HUDEP-2 (cell line): ENCODE measurements around the gene MLXIPL.
"Not testable (repeated sequence)": the region's sequence is repeated elsewhere in the genome, so short reads cannot be mapped to it uniquely, and the experiment has no call there.

Source experiments
- DNase-seq, 76 experiments: peaks; one replicate each; lab custom pipeline; 2025; ENCODE audit not compliant: unreplicated experiment in 76 of 76; lab: John Stamatoyannopoulos, UW

Gene MLXIPL

DNA sequence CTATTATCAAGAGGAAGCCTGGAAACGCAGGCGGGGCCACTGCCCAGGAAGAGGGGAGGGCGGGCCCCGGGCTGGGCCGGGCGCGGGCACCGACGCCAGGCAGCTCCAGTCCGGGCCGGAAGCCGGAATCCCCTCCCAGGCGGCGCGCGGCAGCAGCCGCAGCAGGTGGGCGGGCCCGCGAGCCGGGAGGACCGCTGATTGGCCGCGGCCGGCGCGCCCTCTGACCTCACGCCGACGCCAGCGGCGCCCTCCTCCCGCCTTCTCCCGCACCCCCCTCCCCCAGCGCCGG lies 67.3 kb downstream of the MLXIPL start:
- DNase-seq: peak; percentile 16 to 95 (median 89)

DNA sequence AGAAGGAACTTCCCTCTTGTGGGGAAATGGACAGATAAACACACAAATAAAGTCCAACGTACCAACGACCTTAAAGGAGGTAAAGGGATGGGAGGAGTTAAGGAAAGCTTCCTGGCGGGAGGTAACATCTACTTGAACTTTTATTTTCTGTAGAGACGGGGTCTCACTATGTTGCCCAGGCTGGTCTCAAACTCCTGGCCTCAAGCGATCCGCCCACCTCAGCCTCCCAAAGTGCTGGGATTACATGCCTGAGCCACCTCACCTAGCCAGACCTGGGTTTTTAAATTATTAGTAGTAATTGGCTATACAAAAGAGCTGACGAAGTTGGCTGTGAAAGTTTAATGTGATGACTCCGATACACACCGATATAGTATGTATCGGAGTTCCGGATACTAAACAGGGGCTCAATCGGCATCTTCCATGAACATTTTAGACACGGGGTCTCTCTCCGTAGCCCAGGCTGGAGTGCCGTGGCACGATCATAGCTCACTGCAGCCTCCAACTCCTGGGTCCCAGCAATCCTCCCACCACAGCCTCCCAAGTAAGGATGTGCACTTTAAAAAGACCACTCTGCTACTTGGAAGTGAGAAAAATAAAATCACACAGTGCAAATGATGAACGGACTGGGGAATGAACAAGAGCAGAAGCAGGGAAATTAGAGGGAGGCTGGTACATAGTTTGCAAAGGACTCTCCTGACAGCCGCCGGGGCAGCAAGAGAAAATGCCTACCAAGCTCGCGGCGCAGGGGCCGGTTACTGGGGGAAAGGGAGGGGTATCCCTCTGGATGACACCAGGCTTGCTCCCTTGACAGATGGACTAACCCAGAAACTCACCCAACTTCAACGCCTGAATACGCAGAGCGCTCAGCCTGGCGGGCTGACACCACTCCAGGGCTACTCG lies 67.9 kb downstream of the MLXIPL start:
- no peak for DNase-seq

GRCh38 chr7:73555411-73555982 lies 68.8 kb downstream of the MLXIPL start:
- no peak for DNase-seq

DNA sequence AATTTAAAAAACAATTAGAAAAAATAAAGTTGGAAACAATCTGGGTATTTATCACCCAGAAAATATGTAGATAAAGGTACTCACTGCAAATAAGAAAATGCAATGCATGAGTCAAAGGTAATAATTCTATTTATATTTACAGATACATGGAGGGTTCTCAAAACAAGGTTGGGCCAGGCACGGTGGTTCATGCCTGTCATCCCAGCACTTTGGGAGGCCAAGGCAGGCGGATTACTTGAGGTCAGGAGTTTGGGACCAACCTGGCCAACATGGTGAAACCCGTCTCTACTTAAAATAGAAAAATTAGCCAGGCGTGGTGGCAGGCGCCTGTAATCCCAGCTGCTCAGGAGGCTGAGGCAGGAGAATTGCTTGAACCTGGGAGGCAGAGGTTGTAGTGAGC lies 74.2 kb downstream of the MLXIPL start:
- DNase-seq: not testable (repeated sequence)

DNA sequence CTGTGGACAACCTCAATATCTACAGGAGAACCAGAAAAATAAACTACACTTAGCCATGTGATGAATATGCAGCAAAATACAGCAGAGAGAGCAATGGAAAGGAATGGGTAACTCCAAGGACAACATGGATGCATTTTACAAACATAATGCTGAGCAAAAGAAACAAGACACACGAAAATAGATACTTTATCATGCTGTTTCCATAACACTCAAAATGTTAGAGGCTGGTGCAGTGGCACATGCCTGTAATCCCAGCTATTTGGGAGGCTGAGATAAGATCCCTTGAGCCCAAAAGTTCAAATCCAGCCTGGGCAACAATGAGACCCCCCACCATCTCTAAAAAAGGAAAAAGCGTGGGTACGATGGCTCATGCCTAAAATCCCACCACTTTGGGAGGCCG lies 75.1 kb downstream of the MLXIPL start:
- DNase-seq: no peak

DNA sequence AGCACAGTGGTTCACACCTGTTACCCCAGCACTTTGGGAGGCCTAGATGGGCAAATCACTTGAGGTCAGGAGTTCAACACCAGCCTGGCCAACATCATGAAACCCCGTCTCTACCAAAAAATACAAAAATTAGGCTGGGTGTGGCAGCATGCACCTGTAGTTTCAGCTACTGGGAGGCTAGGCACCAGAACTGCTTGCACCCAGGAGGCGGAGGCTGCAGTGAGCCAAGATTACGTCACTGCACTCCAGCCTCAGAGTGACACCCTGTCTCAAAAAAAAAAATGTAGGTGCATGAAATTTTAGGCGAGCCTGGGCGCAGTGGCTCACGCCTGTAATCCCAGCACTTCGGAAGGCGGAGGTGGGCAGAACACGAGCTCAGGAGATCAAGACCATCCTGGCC lies 76.5 kb downstream of the MLXIPL start:
- no peak for DNase-seq

DNA sequence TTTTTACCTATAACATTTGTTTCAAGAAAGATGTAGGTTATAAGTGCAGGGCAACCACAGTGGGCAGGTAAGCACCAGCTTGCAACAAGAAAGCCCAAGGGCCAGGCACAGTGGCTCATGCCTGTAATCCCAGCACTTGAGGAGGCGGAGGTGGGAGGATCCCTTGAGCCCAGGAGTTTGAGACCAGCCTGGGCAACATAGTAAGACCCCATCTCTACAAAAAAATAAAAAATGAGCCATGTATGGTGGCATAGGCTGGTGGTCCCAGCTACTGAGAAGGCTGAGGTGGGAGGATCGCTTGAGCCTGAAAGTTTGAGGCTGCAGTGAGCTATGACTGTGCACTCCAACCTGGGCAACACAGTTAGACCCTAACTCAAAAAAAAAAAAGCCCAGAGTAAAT lies 79.6 kb downstream of the MLXIPL start:
- DNase-seq: no peak
